ENCODE measurements around the gene BCDIN3D. TPM values are rescaled to one million over a fixed set of nuclear protein-coding genes. Genes with fewer than 3 reads are reported as not detected.

BCDIN3D gene
- total and polyA plus RNA-seq, 2 of the 8 experiments (the other 6 are each of a cell fraction or from before 2014, with no cell fraction given) = 1.6 to 2.4 TPM

DNA sequence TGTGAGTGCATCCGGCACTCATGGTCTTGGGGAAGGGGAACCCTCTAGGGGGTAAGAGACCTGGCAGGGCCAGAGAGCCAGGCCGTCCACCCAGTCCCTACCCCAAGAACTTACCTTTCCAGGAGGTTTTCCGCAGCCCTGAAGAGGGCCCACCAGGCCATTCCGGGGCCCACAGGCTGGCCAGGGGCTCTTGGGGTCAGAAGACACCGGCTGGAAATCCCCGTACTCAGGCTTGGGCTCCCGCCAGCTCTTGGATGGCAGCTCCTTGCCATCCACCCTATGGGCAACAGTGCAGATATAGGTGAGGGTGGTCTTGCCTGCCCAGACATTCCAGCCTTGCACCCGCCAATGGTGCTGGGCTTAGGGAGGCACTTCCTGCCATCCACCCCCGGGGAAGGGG lies 49.3 kb downstream of the BCDIN3D start:
- Histone ChIP-seq H2AFZ (ENCODE audit: low read length) (no peak overlapping the region), H2BK20ac (ENCODE audit: low read length) (no peak overlapping the region), H3K18ac (ENCODE audit: extremely low read depth, low read length) (no peak overlapping the region), H2BK12ac (ENCODE audit: low read depth, low read length) (no peak overlapping the region), H3K4ac (replicated peaks; ENCODE audit: insufficient read length, low read depth, low read length) (no peak overlapping the region), H3K4me1 (replicated peaks in 1 of 4; ENCODE audit: control insufficient read depth in 3 of 4, insufficient read depth in 4 of 4, low read length in 3 of 4) (peaks cover 0 to 4% (median 0%) of the 10 kb centered on the region in 4 experiments; a peak in 2 of 7 replicates), H3K9ac (replicated peaks in 1 of 4; ENCODE audit: extremely low read depth in 1 of 4, low read depth in 3 of 4, low read length in 3 of 4) (no peak overlapping the region), H3K56ac (replicated peaks; ENCODE audit: insufficient read length, low read depth, low read length) (no peak overlapping the region), H4K8ac (ENCODE audit: extremely low read depth, insufficient read depth, low read length) (peak overlapping the region; percentile 14; the same call in 1 of the 2 replicates), H3K27ac (ENCODE audit: low read depth, low read length) (no peak overlapping the region), H3K23ac (ENCODE audit: insufficient read length) (no peak overlapping the region), H2AK5ac (ENCODE audit: low read depth, low read length) (no peak overlapping the region), H2BK15ac (ENCODE audit: low read length) (no peak overlapping the region), H3K9me3 (ENCODE audit: insufficient read depth in 2 of 2, low read depth in 1 of 2, low read length in 1 of 2) (no peaks in the 10 kb centered on the region), H3K23me2 (ENCODE audit: low read depth, low read length) (no peaks in the 10 kb centered on the region), H3K4me3 (ENCODE audit: extremely low read depth in 1 of 4, insufficient read depth in 2 of 4, low read depth in 3 of 4, low read length in 4 of 4) (no peak overlapping the region), H3K14ac (ENCODE audit: insufficient read length) (no peak overlapping the region), H4K91ac (replicated peaks; ENCODE audit: insufficient read length, low read length) (no peak overlapping the region), H4K20me1 (replicated peaks in 1 of 2; ENCODE audit: control insufficient read depth in 1 of 2, insufficient read depth in 2 of 2, low read length in 2 of 2) (peaks cover 0 to 8% of the 10 kb centered on the region in 2 experiments), H3K27me3 (replicated peaks in 1 of 4; ENCODE audit: control insufficient read depth in 3 of 4, extremely low read depth in 1 of 4, insufficient read depth in 3 of 4, low read length in 3 of 4) (no peaks in the 10 kb centered on the region), H3K79me1 (ENCODE audit: low read depth, low read length) (no peaks in the 10 kb centered on the region), H2BK5ac (ENCODE audit: low read depth, low read length) (no peak overlapping the region), H3K36me3 (ENCODE audit: control insufficient read depth in 2 of 4, insufficient read depth in 4 of 4, low read length in 3 of 4) (peaks cover 0 to 18% (median 10%) of the 10 kb centered on the region in 4 experiments; a peak in 5 of 8 replicates), H3K79me2 (ENCODE audit: control insufficient read depth in 1 of 2, insufficient read depth in 2 of 2, low read length in 2 of 2) (no peaks in the 10 kb centered on the region), H3K4me2 (ENCODE audit: insufficient read depth in 1 of 2, low read depth in 2 of 2, low read length in 2 of 2) (no peak overlapping the region), H2BK120ac (replicated peaks; ENCODE audit: low read depth, low read length) (no peak overlapping the region), H4K5ac (ENCODE audit: insufficient read length, low read depth, low read length) (no peak overlapping the region)
- POLR2A ChIA-PET (ENCODE audit: partially characterized antibody) = interaction anchor here (1.1 to 1.8 kb wide), 3 partner anchors 15 to 46 kb away, joined by 3 to 6 read pairs (median 4); no protein-coding TSS in a partner anchor
- 87% methylated on average over 9 of the region's 9 CpGs; no CpG with 5 or more reads in 1 of the 2 experiments for WGBS, 2 experiments (ENCODE audit: extremely low coverage in 1 of 2, insufficient coverage in 1 of 2, insufficient read length in 1 of 2, insufficient replicate concordance in 2 of 2, low coverage in 1 of 2, low lambda C conversion rate in 2 of 2, missing lambda C conversion rate in 1 of 2)
- DNase-seq (ENCODE audit: low read depth in 1 of 2, low spot score in 2 of 2) = no peak
- no peak for FAIRE-seq
- CTCF ChIA-PET (ENCODE audit: partially characterized antibody) = interaction anchor here (4.5 to 8.1 kb wide), 2 partner anchors 11 to 16 kb away, joined by 27 to 54 read pairs; no protein-coding TSS in a partner anchor
- TF ChIP-seq BRCA1 (IDR thresholded peaks at IDR 0.05; ENCODE audit: low read depth, low read length) (no peak), RBBP5 (IDR thresholded peaks at IDR 0.05; ENCODE audit: borderline replicate concordance, low read depth, low read length) (no peak), FOSL1 (IDR thresholded peaks at IDR 0.05; ENCODE audit: insufficient read depth, low read depth, low read length) (no peak), ASH2L (IDR thresholded peaks at IDR 0.05; ENCODE audit: low read length) (no peak), CBX8 (IDR thresholded peaks at IDR 0.05; ENCODE audit: borderline replicate concordance, low read depth, low read length) (no peak), EGR1 (IDR thresholded peaks at IDR 0.05; ENCODE audit: borderline replicate concordance, low read depth, low read length) (no peak), POLR2AphosphoS5 (IDR thresholded peaks at IDR 0.05; ENCODE audit: low read depth, low read length) (no peak; the same call in 1 of the 2 replicates), EZH2 (IDR thresholded peaks at IDR 0.05; ENCODE audit: low read depth, low read length, severe bottlenecking) (no peak), NANOG (IDR thresholded peaks at IDR 0.05; ENCODE audit: insufficient read depth, low read depth, low read length, poor library complexity, severe bottlenecking) (no peak), MAX (IDR thresholded peaks at IDR 0.05) (no peak), GABPA (IDR thresholded peaks at IDR 0.05; ENCODE audit: borderline replicate concordance, insufficient read depth, low read length) (no peak), TCF12 (IDR thresholded peaks at IDR 0.05; ENCODE audit: low read depth, low read length) (no peak), USF2 (IDR thresholded peaks at IDR 0.05; ENCODE audit: low read length) (no peak)

All from H1 (cell line).